NCI-H1105 (cell line): ENCODE data around the gene AXIN2.
A peak's percentile ranks its signal among the peaks of the same experiment; 100 is the strongest.
"Not testable (repeated sequence)": the region's sequence is repeated elsewhere in the genome, so short reads cannot be mapped to it uniquely, and the experiment has no call there.

Experiments
- DNase-seq: peaks from one replicate; lab custom pipeline; 2025; lab: John Stamatoyannopoulos, UW

AXIN2 gene

DNA sequence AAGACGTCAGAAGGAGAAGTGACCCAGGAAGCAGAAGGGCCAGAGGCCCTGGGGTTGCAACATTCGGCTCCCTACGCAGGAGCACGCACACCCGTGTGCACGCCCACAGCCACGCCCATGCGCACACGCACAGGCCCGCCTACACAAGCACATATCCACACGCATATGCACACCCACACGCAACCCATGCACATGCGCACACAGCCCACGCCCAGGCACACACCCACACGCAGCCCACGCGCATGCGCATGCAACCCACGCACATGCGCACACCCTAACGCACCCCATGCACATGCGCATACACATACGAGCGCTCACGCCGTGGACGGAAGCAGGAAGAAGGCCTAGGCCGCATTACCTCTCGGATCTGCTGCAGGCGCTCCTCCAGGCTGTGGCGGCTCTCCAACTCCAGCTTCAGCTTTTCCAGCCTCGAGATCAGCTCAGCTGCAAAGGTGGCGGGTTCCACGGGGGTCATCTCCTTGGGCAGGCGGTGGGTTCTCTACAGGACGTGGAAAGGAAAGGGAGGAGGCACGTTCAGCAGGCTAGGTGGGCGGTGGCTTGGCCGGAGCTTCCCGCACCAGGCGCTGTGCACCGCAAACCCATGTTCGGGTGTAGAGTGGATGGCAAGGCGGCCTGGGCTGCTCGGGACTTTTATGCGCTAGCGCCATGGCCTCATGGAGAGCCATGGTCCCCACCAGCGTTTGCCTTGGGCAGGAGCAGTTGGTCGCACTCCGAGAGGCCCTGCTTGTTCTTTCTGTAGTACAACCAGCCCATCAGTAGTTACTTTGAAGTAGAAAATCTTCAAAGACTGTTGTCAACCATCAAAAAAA is 23.4 kb downstream of the AXIN2 start:
- no peak for DNase-seq

DNA sequence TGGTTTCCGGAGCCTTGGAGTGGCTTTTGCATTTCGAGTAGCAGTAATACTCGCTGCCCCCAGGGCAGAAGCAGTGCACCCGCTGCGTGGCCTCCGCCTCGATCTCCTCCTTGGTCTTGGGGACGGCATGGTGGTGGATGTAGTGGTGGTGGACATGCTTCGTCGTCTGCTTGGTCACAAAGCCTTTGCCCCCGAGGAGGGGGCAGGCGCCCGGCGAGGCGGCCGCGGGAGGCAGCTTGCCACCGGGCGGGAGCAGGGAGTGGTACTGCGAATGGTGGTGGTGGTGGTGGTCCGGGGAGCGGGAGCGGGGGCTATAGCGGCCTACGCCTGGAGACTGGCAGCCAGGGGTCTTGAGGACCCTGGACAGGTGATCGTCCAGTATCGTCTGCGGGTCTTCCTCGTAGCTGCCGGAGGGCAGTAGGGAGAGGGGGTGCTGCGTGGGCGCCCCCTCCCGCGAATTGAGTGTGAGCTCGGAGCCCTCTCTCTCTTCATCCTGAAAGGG is 24.1 kb downstream of the AXIN2 start:
- DNase-seq = no peak

DNA sequence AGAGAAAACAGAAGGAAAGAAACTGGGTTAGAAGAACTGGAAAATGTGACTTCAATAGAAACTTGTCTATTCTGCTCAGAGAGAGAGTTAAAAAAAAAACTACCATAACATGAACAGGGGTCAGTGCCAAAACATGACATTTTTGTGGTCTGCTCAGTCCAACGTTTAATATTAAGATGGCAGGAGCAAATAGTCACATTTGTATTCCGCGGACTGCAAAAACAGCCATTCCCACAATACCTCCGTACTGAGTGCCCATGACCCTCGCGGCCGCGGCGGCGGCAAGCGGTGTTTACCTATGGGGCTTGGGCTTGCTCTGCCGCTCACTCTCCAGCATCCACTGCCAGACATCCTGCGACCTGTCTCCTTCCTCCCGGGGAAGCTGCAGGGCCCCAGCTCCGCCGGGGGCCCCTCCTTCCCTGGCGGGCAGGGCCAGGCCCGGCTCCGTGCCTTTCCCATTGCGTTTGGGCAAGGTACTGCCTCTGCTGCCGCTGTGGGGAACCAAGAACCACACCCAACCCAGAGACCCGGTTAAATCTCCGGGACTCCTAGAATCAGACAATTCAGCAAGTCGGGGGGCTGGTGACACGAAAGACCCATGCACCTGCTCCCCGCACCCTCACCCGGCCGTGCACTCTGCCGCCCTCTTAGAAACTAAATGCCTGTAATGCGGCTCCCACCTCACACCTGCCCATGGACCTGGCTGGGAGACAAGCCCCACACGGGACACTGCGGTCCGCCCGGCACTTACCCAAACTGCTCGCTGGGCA is 24.7 kb downstream of the AXIN2 start:
- no peak for DNase-seq

DNA sequence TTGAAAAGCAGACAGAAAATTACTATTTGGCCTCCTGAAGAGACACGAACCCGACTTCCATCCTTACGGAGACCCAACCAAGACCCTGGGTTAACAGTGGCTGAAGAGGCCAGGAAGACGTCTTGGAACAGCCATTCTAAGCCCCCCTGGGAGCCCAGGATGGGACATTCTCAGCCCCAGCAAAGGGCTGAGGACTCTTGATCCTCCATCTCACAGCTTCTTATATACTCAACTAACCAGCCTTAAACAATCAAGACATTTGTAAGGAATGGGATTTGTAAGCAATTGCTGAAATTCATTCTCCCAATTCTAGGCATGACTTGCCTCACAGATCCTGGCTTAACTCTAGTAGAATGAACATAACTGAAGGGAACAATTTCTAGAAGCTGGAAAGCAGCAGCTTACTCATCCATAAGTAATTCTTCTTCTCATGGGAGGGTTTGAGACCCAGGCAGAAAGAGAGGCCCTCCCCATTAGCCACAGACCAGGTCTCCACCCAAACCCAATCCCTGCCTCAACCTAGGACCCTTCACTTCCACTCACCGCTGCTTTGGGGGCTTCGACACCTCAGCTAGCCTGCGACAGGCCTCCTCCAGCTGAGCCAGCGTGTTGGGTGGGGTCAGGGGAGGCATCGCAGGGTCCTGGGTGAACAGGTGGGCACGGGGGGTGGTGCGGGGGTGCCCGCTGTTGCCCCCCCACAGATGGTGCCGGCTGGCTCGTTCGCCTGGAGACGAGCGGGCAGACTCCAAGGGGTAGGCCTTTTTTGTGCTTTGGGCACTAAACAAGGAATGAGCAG is 25.5 kb downstream of the AXIN2 start:
- DNase-seq = no peak

DNA sequence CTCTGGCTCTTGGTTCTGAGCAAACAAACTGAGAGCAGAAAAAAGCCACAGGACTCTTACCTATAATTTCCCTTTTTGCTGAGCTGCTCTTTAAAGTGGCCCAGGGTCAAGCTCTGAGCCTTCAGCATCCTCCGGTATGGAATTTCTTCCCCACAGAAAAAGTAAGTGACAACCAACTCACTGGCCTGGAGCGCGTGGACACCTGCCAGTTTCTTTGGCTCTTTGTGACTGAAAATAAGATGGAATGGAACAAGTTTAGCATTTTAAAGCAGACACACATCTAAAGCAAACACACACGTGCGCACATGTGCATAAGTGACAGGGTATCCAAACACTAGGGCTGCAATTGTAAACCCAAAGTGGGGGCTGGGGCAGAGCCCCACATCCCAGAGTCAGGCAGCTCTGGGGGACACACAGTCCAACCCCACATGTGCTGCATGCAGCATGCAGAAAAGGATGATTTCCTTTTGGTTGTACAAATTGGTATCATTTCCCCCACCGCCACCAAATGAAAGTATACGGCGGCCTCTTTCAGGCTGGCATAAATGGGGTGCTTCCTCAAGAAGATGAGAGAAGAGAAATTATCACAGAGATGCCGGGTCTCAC is 27.5 kb downstream of the AXIN2 start:
- DNase-seq = no peak

DNA sequence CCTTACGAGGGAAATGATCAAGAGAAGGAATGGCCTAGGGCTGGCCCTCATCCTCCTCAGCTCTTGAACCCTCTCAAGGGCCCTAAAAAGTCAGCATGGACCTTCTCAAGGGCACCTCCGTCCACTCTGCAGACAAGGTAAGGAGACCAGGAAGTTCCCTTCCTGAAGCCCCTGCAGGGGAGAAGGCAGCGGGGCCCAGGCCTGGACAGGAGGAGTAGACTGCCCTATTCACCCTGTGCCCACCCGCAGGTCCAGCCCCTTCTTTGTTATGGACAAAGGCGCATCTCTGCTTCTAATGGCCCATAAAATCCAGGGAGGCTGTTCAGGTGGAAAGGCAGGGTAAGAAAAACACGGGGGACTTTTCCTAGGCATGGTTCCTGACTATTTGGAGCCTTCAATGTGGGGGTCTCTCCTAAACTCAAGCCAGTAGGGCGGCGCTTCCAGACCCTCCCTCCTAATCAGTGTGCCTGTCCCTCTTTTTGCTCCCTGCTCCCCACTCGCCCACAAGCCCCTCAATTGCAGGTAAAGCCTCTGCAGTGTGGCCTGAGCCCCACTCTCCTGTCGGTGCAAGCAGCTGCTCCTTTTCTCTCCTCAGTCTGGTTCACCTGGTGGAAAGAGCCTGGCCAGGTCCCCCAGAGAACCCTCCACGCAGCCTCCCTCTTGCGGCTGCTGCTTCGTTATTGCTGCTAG is 28.2 kb downstream of the AXIN2 start:
- DNase-seq = no peak

DNA sequence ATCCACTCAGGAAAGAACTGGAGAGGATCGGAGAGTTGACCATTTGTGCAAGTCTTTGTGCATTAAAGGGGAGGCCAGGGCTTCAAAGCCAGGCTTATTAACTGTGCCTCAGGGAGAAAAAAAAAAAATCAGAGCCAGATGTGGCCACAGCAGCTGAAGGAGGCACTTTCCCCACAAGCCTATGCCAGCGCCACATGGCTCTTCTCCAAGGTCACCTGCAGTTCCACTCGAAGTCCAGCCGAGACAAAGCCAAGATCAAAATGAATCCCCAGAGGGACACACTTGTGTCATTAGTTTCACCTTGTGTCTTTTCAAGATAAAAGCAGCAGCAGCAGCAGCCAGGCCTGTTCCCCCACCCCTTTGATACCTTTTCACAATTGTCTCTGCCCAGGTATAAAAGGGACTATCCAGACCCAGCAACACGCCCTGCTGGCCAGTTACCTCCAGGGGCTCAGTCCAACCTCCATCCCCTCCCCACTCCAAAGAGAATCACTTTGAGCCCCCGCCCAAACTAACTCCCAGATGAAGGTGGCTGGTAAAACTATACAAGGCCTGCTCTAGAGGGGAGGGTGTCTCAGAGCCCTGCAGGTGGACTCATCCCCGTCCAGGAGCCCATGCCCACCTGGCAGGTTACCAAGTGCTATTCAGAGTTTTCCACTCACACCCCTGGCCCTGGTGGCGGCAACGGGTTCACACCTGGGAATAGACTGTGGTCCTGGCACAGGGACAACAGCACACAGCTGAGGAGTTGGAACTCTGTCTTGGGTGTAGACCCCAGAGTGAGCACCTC is 29.2 kb downstream of the AXIN2 start:
- peak; percentile 3 for DNase-seq

DNA sequence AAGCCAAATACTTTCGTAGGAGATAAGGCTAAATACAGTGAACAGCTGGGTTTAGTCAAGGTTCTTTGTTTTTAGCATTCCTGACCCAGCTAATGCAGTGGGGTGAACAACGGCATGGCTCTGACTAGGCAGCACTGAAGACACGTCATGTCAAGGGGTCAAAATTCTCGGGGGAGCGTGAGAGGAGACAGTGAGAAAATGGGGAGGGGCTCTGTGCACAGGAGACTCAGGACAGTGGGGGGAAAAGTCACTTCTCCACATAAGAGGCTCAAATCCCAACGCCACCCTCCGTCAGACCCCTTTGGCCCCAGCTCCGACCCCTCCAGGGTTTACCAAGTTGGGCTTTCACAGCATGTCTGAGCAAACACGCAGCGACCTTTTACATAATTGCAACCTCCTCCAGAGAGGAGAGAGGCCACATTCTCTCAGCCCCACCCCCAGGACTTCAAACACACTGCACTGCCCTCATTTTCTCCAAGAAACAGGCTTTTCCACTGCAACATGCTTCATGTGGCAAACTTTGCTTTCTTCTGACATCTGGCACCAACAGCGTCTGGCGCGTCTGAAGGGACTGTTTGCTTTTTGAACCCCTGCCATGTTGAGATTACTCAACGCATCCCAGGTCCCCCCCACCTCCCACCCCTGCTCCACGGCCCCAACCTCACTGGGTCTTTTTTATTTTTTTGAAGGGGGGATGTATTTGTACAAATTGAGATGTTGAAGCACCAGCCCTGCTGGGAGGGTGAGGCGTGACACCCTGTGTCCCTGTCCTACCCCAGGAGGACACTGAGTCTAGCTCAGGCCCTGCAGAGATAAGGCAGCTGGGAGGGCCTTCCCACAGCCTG is 30.0 kb downstream of the AXIN2 start:
- no peak for DNase-seq

DNA sequence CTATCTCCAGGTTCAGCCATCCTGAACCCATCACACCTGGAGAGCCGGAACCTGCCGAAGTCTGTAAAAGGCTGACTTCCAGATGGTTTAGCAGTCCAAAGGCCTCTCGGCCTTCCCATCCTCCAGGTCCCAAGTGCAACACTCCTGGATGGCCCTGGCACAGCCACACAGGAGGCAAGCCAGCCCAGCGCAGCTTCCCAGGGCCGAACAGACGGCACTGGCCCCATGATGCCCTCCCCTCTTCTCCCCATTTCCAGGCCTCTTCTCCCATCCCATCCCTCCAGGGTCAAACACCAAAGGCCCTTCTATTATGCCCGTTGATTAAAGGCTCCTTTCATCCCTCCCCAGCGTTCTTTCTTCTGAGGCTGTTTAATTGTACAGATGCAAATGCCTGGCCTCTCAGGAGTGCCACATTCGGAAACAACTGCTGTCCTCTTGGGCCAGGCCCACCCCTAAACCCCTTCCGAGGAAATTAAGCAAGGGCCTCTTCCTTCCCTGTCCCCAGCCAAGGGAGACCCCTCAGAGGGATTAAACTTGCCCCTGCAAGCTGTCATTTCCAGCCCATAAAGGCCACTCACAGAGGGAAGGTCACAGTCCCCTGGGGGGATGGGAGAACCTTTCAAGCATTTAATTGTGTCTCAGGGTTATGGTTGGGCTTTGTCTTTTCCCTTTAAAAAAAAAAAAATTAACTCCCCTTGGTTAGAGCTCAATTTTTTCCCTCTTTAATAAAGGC is 30.8 kb downstream of the AXIN2 start:
- DNase-seq = no peak

DNA sequence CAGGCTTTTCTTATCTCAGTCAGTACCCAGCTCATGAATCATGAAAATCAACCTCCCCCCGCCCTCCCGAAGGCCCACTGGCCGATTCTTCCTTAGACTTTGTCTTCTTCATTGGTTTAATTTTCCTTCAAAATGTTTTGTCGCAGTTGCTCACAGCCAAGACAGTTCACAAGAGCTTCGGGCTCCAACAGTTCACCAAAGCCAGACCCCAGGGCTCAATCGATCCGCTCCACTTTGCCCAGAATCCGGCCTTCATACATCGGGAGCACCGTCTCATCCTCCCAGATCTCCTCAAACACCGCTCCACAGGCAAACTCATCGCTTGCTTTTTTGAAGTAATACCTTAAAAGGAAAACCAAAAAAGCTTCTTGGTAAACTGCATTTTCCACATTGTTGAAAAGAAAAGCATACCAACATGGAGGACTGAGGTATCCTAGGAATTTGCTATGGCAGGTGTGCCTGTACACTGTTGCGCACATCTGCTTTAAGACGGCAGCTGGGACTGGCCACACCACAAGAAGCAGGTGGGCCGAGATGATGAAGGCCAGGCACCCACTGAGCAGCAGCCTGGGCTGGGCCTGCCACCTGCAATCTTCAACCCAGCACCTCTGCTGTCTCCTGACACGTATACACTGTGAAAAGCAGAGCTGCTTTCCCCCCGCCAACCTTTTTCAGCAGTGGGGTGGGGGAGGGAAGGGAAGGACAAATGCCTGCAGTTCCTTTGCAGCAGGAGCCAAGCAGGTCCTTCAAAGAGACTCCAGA is 31.5 kb downstream of the AXIN2 start:
- DNase-seq = no peak

DNA sequence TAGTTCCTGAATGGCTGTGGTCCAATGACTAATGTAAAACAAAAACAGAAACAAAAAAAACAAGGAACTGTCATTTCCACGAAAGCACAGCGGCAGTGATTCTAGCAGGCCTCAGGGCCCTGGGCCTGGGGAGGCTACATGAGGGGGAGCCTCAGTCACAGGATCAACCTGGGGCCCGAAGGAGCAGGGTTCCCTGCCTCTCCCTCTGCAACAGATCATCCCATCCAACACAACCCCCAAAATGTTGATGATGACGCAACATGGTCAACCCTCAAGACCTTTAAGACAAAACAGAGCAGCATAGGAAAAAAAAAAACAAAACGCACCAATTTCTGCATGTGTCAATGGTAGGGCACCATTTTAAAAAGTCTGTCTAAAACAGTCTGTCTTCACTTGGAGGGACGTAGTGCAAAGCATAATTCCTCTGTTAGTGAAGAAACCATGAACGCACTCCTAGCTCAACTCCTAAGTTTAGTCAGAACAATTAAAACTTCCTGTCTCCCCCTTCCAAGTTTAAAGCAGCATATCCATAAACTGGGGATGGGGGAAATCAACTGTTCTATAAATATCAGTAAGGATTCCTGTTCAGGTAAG is 32.3 kb downstream of the AXIN2 start:
- DNase-seq = no peak

DNA sequence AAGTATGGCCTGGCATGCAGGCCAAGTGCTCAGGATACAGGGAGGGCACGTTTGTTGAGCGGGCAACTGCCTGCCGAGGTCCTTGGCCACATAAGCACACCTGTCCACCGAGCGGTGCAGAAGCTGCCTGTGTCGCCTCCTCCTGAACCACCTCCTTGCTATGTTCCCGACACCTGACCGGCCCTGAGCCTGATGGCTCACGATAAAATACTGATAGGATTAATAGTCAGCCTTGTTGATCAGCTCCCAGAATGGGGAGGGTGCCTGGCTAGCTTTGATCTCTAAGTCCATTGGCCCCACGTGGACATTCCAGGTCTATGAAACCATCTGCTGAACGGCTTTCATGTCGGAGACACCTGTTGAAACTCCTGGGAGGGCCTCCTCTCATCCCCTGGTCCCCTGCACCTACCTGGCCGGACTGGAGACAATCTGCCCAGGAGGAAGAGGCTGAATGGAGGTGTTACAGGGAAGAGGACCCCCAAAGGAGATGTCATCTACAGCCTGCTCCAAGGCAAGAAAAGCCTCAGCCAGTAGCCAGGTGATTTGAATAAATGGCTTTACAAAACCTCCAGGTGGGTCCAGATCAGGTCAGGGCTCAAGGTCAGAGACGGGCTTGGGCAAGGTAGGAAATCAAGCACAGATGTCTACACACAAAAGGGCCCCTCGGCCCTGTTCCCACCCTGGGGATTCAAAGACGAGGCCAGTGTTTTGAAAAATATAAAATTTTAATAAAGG is 33.4 kb downstream of the AXIN2 start:
- DNase-seq = no peak

DNA sequence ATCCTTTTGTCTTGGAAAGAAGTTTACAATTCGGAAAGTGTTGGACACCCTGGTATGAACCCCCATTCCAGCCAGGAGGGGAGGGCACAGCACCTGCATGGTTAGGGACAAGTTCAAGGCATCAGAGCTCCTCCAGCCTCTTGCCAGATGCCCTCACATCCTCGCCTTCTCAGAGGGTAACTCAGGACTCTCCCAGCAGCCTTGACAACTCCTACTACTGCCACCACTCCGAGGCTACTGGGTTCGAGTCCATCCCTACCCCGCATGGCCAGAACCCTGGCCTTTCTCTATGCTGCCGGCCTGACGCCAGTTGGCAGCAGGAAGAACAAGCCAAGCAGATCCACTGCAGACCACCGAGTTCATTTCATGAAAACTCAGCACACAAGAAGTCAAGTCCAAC is 34.1 kb downstream of the AXIN2 start:
- no peak for DNase-seq

DNA sequence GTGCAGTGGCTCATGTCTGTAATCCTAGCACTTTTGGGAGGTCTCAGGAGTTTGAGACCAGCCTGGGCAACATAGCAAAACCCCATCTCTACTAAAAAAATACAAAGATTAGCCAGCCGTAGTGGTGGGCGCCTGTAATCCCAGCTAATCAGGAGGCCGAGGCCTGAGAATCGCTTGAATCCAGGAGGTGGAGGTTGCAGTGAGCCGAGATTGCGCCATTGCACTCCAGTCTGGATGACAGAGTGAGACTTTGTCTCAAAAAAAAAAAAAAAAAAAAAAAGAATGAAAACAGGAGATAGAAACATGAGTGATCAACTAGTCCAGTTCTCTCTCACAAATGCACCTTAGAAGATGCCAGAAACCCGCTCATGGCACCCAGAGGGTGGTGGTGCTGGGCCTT is 34.6 kb downstream of the AXIN2 start:
- DNase-seq = not testable (repeated sequence)

DNA sequence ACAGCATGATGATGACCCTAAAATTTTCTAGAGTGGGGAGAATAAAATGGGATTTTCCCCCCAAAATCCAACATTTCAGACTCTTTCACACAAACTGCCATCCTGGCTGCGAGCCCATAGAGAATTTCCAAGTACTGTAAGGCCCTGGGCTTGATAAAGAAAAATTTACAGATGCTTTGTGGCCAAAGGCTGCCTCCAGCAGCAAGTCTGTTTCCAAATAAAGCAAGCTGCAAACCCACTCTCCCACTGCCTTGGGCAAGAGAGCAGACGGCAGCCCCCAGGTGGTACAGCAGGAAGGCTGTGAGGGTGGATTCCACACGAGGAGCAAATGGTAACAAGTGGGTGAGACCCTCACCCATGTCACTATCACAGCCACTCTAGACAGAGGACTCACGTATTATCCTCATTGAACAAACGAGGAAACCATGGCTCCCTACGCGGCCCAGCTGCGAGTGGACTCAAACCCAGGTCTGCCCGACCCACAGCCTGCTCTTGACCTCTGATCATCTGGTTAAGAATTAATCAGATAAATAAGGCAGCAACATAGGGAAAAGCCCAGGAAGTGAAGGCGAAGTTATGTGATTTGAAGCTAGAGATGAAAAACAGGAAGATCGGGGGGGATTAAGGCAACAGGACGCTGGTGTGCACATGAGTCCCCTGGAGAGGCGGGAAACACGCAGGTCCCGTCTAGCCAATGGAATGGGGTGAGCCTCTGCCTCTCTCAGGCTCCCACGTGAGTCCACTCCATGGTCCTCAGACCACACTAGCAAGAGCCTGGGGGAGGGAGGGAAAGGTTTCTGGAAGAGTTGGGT is 37.4 kb downstream of the AXIN2 start:
- no peak for DNase-seq

DNA sequence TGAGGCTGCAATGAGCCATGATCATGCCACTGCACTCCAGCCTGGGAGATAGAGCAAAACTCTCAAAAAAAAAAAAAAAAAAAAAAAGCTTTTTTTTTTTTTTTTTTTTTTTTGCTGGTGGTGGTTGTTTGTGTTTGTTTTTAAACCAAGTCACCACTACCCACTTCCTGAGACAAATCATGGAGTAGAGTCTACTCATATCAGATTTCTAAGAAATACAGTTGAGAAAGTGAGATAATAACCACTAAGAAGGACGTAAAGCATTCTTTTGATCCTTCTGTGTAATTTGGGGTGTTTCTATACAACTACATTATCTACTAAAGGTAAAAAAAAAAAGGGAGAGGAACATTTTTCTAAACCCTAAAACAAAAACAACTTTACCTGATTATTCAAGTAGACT is 38.0 kb downstream of the AXIN2 start:
- no peak for DNase-seq
